NB4 (cell line): ENCODE measurements around the gene AOPEP.

ENCODE experiments used
- CTCF ChIP-seq: IDR thresholded peaks from one replicate; pipeline ENCODE4 v1.5.1; 2012; ENCODE audit warnings: low read depth, low read length
- MYC ChIP-seq: IDR thresholded peaks from 2 replicates; pipeline ENCODE4 v1.6.1; 2011; ENCODE audit warnings: low read depth, low read length
- POLR2A ChIP-seq: IDR thresholded peaks from 2 replicates; pipeline ENCODE4 v1.6.1; 2011; ENCODE audit warnings: mild to moderate bottlenecking; ENCODE audit not compliant: insufficient read length; ENCODE audit errors: extremely low read depth
- TF ChIP-seq, protein P1 (sequence below): IDR thresholded peaks from 2 replicates; pipeline ENCODE4 v1.6.1; 2011; ENCODE audit warnings: low read depth, low read length

- TF ChIP-seq CTCF (no peak), POLR2A (no peak), MYC (no peak)
- TF ChIP-seq, protein P1, sequence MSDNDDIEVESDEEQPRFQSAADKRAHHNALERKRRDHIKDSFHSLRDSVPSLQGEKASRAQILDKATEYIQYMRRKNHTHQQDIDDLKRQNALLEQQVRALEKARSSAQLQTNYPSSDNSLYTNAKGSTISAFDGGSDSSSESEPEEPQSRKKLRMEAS: no peak
Measured at GRCh38 chr9:95031711-95032461, 305.4 kb downstream of the AOPEP start.
